ENCODE data around the gene LTBP2.

The LTBP2 gene

DNA sequence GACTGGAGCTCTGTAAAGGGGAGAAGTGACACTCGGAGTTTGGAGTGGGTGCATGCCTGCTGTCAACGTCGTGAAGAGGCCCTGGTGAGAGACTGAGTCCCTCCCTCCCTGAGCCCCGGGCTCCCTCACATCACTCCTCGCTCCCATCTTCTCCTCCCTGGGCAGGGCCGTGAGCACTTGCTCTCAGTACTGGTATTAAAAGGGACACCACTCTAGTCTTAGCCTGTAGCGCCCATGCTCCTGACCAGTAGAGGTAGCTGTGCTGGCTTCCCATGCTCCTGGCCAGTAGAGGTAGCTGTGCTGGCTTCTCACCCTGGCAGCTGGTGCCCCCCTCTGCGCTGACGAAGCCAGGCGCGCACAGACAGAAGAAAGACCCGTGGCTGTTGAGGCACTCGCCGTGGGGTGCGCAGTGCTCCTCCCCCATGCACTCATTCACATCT, 103.7 kb downstream of the LTBP2 start:
- TF ChIP-seq, protein P1, sequence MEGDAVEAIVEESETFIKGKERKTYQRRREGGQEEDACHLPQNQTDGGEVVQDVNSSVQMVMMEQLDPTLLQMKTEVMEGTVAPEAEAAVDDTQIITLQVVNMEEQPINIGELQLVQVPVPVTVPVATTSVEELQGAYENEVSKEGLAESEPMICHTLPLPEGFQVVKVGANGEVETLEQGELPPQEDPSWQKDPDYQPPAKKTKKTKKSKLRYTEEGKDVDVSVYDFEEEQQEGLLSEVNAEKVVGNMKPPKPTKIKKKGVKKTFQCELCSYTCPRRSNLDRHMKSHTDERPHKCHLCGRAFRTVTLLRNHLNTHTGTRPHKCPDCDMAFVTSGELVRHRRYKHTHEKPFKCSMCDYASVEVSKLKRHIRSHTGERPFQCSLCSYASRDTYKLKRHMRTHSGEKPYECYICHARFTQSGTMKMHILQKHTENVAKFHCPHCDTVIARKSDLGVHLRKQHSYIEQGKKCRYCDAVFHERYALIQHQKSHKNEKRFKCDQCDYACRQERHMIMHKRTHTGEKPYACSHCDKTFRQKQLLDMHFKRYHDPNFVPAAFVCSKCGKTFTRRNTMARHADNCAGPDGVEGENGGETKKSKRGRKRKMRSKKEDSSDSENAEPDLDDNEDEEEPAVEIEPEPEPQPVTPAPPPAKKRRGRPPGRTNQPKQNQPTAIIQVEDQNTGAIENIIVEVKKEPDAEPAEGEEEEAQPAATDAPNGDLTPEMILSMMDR (IDR thresholded peaks at IDR 0.05; ENCODE audit: borderline replicate concordance, insufficient read depth, low read depth, low read length), result peak; percentile 16; the same call in 1 of the 2 replicates
- no peak overlapping the region for H3K4me3 ChIP-seq (ENCODE audit: low read depth, low read length)

DNA sequence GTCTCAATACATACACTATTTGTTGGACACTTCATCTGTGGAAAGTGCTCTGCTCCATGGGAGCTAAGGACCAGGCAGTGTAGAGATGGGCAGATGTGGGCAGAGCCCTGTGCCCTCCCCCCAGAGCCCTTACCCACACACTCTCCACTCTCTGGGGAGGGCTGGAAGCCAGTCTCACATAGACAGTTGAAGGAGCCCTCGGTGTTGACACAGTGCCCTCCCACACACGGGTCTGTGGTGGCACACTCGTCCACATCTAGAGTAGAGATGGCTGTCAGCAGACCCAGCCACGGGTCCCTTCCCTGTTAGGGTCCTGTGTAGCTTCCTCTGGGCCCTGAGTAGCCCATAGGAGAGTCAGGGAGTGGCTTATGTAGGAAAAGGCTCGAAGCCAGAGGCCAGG, 104.2 kb downstream of the LTBP2 start:
- TF ChIP-seq, protein P1 (IDR thresholded peaks at IDR 0.05; ENCODE audit: borderline replicate concordance, insufficient read depth, low read depth, low read length), result no peak
- H3K4me3 ChIP-seq (ENCODE audit: low read depth, low read length), result no peak overlapping the region

DNA sequence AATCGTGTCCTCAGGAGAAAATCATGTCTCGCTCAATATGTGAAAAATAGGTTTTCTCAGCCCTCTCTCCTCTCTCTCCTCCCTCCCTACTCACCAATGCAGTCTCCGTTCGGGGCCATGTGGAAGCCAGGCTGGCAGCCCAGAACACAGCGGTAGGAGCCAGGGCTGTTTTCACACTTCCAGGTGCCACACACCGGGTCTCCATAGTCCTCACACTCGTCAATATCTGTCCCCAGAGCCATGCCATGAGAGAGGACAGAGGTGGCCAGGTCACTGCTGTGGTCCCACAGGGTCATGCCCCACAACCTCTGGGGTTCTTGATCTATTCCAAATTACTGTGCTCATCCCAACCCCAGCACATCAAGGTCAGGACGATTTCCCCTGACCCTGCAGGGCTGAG, 105.0 kb downstream of the LTBP2 start:
- TF ChIP-seq, protein P1 (IDR thresholded peaks at IDR 0.05; ENCODE audit: borderline replicate concordance, insufficient read depth, low read depth, low read length), result no peak
- H3K4me3 ChIP-seq (ENCODE audit: low read depth, low read length), result no peak overlapping the region

DNA sequence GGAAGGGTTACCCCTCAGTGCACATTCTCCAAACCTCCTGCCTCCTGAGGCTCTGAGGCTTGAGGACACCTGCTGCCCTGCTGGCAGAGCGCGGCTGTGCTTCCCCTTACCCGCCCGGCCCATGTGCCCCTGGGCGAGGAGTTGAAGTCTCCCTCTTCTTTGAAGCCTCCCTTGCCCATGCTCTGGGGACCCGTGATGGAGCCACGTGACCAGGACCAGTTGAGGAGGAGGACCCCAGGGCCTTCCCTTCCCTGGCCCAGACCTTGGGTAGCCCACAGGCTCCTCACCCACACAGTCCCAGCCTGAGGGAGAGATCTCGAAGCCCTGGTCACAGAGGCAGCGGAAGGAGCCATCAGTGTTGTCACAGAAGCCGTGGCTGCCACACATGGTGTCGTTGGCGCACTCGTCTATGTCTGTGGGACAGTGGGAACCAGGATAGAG, 105.6 kb downstream of the LTBP2 start:
- TF ChIP-seq, protein P1 (IDR thresholded peaks at IDR 0.05; ENCODE audit: borderline replicate concordance, insufficient read depth, low read depth, low read length), result no peak

DNA sequence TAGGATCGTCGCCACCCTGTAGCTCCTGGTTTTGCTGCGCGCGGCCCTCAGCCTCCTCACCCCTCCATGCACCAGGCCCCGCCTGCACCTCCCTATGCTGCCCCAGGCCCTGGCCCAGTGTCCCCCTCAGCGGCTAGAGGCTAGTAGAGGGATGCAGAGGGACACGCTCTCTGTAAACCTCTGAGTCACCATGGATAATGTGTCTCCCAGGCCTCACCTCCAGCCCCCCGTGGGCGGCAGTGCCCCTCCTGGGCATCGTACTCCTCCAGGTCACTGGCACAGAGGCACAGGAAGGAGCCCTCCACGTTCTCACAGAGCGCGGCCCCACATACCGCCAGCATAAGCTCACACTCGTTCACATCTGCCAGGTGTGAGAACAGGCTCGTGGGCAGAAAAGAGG, 106.2 kb downstream of the LTBP2 start:
- TF ChIP-seq, protein P1 (IDR thresholded peaks at IDR 0.05; ENCODE audit: borderline replicate concordance, insufficient read depth, low read depth, low read length), result no peak
- no peak overlapping the region for H3K4me3 ChIP-seq (ENCODE audit: low read depth, low read length)

More for the DNA sequence above, 105.6 kb downstream of the LTBP2 start:
- no peak overlapping the region for H3K4me3 ChIP-seq (ENCODE audit: low read depth, low read length)

DNA sequence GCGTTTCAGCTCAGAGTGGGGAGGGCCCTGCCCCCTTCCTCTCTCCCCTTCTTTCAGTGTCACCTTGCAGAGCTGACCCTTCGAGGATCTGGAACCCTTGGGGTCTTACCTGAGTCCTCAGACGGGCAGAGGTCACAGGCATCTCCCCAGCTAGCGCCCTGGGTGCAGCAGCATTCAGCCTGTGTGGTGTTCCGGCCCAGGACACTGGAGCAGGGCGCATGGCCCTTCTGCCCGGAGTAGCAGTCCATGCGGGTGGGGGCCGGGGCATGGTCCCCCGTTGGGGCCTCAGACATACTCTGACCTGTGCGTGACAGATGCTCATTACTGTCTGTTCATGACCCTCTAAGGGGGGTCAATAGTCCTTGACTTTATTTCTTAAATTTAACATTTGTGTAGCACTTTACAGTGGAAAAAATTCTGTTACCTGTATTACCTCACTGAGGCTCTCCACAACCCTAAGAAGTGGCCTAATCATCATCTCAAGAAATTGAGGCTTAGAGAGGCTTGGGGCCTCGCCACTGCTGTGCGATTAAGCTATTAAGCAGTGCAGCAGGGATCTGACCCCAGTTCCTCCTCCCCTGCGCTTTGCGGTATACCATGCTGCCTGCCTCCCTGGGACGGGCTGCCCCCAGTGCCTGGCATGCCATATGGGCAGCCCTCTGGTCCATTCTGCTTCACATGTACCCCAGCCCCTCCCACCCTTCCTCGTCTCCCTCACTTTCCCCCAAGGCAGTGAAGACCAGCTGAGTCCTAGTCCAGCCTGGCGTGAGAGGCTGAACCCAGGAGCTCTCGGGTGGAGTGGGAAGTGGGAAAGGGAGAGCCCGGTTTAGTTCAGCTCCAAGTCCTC, 106.9 kb downstream of the LTBP2 start:
- TF ChIP-seq, protein P1 (IDR thresholded peaks at IDR 0.05; ENCODE audit: borderline replicate concordance, insufficient read depth, low read depth, low read length), result no peak
- no peak overlapping the region for H3K4me3 ChIP-seq (ENCODE audit: low read depth, low read length)

DNA sequence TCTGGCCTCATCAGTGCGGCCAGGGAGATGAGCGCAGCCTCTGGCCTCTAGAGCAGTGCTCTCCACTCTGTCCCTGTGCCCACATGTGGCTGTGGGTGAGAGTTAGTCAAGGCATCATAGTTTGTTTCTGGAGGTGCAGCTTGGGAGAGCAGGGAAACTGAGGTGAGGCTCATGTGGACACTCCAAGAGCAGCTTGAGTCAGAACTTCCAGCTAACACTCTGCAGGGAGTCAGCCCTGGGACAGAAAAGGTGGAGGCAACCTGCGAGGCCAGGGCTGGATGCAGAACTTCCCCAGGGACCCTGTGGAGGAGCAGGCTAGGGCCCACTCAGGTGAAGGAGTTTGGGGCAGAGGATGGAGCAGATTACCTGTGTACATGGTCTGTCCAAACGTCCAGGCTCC, 107.6 kb downstream of the LTBP2 start:
- H3K4me3 ChIP-seq (ENCODE audit: low read depth, low read length), result no peak overlapping the region
- TF ChIP-seq, protein P1 (IDR thresholded peaks at IDR 0.05; ENCODE audit: borderline replicate concordance, insufficient read depth, low read depth, low read length), result no peak
